Measurements from ENCODE around the gene CCNI.

- TF ChIP-seq CTCF (conservative IDR thresholded peaks at IDR 0.05) (no peak), EZH2 (IDR thresholded peaks at IDR 0.05; ENCODE audit: low read depth) (no peak)
Observed at GRCh38 chr4:77043507-77044136, 32.2 kb downstream of the CCNI start.
